ENCODE results near the gene MYO3B. TPM values are rescaled to one million over a fixed set of nuclear protein-coding genes. Genes with fewer than 3 reads are reported as not detected.
"Not testable (repeated sequence)": the region's sequence is repeated elsewhere in the genome, so short reads cannot be mapped to it uniquely, and the experiment has no call there.

Gene MYO3B
- total RNA-seq, 1 donor from 2014 or later = not detected

GRCh38 chr2:170503971-170504809 lies 326.2 kb downstream of the MYO3B start:
- DNase-seq (ENCODE audit: low read depth in 2 of 2) = peak; percentile 39 to 73

GRCh38 chr2:170504810-170505145 lies 326.8 kb downstream of the MYO3B start:
- no peak for DNase-seq (ENCODE audit: low read depth in 2 of 2)

DNA sequence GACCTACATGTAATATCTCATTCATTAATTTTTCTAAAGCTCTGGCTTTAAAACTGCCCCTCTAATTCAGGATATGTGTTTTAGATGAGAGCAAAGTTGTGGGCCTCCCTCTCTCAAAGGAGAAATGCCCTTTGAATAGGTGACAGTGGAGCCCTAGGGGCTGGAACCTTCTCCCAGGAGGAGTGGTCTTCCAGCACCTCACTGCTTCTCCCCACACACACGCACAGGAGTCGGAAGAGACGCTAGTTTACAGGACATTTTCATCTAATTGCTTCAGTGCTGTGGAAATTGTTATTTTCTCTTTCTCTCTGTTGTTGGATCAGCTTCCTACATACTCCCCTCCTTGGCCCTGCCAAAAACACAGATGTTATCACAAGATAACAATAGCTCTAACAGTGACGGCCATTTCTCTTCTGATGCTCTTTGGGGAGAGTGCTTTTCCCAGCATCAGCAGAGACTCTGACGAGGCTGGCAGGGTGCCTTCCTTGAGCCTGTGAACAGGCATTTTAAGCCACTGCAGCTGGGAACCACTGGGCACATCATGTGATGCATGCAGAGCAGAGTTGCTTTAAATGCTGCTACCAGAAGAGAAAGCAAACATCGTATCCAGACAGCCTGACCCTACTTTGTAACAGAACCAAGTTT lies 327.8 kb downstream of the MYO3B start:
- peak; percentile 56 to 64 for DNase-seq (ENCODE audit: low read depth in 2 of 2)

DNA sequence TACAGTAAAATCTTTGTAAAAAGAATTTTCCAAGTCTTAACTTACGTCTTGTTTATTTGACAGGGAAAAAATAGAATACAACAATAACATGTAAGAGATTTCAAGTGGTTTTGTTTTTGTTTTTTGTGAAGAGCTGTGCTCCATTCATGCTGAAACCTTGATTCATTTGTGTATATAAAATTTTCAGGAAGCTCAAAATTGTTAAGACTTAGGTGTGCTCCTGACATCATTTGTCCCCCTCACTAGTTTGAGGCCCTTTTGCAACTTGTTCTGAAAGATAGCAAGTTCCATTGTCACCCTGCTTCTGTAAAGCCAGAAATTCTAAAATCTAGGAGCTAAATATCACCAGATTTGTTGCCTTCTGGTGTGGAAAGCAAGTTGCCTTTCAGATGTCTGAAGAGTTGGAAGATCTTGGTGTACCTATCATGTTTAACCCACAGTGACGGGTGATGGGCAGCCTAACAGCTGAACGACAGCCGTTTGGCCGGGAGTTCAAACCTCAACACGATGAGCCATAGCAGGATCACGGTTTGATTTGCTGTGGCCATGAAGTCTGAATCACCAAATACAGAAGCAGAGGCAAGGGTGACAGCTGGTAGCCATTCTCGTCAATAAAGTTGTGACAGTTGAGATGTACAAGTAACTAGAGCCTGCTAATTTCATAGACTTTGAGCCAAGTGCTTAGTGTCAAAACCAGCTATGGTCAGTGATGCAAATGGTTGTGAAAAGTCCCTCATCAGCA lies 331.7 kb downstream of the MYO3B start:
- no peak for DNase-seq (ENCODE audit: low read depth in 2 of 2)

GRCh38 chr2:170512266-170512665 lies 334.3 kb downstream of the MYO3B start:
- no peak for DNase-seq (ENCODE audit: low read depth in 2 of 2)

GRCh38 chr2:170514140-170514539 lies 336.2 kb downstream of the MYO3B start:
- peak; percentile 15 to 66 for DNase-seq (ENCODE audit: low read depth in 2 of 2)

GRCh38 chr2:170517538-170517937 lies 339.6 kb downstream of the MYO3B start:
- no peak for DNase-seq (ENCODE audit: low read depth in 2 of 2)

GRCh38 chr2:170518911-170519310 lies 341.0 kb downstream of the MYO3B start:
- no peak for DNase-seq (ENCODE audit: low read depth in 2 of 2)

GRCh38 chr2:170521299-170521698 lies 343.4 kb downstream of the MYO3B start:
- no peak for DNase-seq (ENCODE audit: low read depth in 2 of 2)

GRCh38 chr2:170523506-170523905 lies 345.6 kb downstream of the MYO3B start:
- no peak for DNase-seq (ENCODE audit: low read depth in 2 of 2)

GRCh38 chr2:170524828-170525565 lies 347.1 kb downstream of the MYO3B start:
- DNase-seq (ENCODE audit: low read depth in 2 of 2) = peak in 1 of 2 donors; percentile 61

- DNase-seq (ENCODE audit: low read depth in 2 of 2) = peak; percentile 48 to 98
Measured at GRCh38 chr2:170525566-170525900, 347.6 kb downstream of the MYO3B start.

- DNase-seq (ENCODE audit: low read depth in 2 of 2) = peak; percentile 27 to 64
Measured at GRCh38 chr2:170530284-170530745, 352.4 kb downstream of the MYO3B start.

- no peak for DNase-seq (ENCODE audit: low read depth in 2 of 2)
Measured at GRCh38 chr2:170530803-170531564, 353.0 kb downstream of the MYO3B start.

DNA sequence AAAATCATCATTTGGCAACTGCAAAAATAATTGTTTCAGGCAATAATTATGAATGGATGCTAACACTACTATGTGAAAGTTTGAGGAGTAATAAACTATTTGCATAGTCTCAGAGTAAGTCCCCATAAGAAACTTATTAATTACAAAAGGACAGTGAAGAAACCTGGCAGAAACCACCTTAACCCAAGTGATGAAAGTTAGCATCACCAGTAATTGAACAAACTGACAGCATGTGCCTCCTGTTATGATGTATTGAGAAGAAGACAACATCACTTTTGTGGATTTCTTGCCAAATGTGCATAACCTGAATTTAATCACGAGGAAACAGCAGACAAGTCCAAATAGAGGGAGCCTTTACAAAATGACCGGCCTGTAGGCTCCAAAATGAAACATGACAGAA lies 353.9 kb downstream of the MYO3B start:
- DNase-seq (ENCODE audit: low read depth in 2 of 2) = no peak

DNA sequence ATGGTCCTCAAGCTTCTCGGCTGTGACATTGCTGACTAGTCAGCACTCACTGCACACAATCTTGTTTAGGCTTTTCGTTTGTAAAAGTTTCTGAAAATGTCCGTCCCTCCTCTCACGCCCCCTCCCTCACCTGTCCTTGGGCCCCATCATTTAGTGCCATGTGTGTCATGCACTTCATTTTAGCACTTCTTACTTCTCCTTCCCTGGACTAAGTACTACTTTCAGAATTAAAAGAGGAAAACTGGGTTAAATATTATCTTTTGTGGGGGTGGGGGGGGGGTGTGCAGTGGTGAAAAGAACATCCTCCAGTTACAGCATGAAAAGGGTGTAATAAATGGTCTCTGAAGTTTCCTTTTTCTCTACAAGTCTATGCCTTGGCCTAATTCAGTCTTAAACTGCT lies 355.2 kb downstream of the MYO3B start:
- no peak for DNase-seq (ENCODE audit: low read depth in 2 of 2)

GRCh38 chr2:170535552-170535951 lies 357.6 kb downstream of the MYO3B start:
- DNase-seq (ENCODE audit: low read depth in 2 of 2) = no peak

- no peak for DNase-seq (ENCODE audit: low read depth in 2 of 2)
Measured at GRCh38 chr2:170544817-170545216, 366.9 kb downstream of the MYO3B start.

DNA sequence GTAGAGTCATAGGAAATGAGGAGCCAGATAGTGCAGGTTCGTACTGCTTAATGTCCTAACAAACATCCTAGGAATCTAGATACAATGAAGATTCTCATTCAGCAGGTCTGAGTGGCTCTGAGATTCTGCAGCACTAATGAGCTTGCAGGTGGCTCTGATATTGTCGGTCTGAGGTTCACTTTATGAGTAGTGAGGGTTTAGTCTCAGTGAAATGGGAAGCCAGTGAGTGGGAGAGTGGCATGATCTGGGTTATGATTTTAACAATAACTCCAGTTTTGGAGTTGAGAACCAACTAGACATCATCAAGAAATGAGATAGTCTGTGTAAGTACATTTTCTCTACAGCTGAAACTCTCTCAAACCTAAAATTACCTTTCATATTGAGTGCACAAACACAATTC lies 370.4 kb downstream of the MYO3B start:
- DNase-seq (ENCODE audit: low read depth in 2 of 2) = no peak

DNA sequence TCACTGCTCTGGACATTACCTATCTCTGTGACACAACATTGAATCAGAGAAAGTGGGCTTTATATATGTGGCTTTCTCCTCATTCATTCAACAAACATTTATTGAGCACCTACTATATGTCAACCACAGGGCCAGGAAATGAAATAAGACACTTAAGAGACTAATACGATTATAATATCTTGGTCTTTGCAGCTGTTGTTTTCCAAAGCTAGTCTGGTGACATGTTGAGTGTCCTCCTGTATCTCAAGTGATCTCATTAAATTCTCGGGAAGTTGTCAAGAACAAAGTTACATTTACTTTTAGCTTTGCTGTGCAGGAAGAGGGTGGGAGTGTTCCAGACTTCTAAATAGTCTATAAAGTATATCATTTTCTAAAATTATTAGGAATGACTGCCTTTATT lies 372.6 kb downstream of the MYO3B start:
- DNase-seq (ENCODE audit: low read depth in 2 of 2) = no peak

GRCh38 chr2:170551899-170552298 lies 374.0 kb downstream of the MYO3B start:
- not testable (repeated sequence) for DNase-seq (ENCODE audit: low read depth in 2 of 2)

All from lung microvascular endothelial cell (primary cell).